ENCODE measurements around the gene HERC2.
"Not testable (repeated sequence)": the region's sequence is repeated elsewhere in the genome, so short reads cannot be mapped to it uniquely, and the experiment has no call there.

The HERC2 gene

DNA sequence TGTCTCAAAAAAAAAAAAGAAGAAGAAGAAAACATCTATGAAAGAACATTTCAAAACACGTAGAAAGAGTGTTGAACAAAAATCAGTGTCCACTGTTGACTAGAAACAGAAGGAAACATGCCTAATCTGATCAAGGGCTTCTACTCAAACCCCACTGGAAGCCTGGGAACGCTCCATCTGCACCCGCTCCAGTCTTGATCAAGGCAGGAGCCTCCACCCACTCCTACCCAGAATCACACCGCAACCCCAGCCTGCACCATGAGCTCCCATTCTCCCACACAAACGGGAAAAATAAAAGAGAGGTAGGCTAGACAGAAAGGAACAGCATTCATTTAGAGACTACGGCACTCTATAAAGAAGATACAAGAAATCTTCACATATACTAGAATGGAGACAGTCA lies 181.9 kb downstream of the HERC2 start:
- H3K9me3 Mint-ChIP-seq: no peaks in the 10 kb centered on the region
- H3K27ac Mint-ChIP-seq: peak overlapping the region in 1 of 2 donors; percentile 42
- no peak for ATAC-seq
- no peaks in the 10 kb centered on the region for H3K27me3 Mint-ChIP-seq
- DNase-seq: no peak
- H3K4me1 Mint-ChIP-seq: peaks cover 9% of the 10 kb centered on the region
- no peak overlapping the region for H3K4me3 Mint-ChIP-seq

DNA sequence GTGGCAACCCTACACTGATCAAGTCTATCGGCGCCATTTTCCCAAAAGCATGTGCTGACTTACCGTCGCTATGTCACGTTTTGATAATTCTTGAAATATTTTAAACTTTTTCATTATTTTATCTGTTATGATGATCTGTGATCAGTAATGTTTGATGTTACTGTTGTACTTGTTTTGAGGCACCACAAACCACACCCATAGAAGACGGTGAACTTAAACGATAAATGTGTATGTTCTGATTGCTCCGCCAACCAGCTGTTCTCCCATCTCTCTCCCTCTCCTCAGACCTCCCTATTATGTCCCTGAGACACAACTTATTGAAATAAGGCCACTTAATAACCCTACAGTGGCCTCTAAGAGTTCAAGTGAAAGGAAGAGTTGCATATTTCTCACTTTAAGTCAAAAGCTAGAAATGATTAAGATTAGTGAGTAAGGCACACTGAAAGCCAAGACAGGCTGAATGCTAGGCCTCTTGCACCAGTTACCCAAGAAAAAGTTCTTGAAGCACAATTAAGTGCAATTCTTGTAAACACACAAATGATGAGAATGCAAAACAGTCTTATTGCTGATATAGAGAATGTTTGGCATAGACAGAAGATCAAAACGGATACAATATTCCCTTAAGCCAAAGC lies 184.5 kb downstream of the HERC2 start:
- not testable (repeated sequence) for H3K27ac Mint-ChIP-seq, H3K4me3 Mint-ChIP-seq, ATAC-seq, H3K4me1 Mint-ChIP-seq, H3K27me3 Mint-ChIP-seq, DNase-seq, H3K9me3 Mint-ChIP-seq

DNA sequence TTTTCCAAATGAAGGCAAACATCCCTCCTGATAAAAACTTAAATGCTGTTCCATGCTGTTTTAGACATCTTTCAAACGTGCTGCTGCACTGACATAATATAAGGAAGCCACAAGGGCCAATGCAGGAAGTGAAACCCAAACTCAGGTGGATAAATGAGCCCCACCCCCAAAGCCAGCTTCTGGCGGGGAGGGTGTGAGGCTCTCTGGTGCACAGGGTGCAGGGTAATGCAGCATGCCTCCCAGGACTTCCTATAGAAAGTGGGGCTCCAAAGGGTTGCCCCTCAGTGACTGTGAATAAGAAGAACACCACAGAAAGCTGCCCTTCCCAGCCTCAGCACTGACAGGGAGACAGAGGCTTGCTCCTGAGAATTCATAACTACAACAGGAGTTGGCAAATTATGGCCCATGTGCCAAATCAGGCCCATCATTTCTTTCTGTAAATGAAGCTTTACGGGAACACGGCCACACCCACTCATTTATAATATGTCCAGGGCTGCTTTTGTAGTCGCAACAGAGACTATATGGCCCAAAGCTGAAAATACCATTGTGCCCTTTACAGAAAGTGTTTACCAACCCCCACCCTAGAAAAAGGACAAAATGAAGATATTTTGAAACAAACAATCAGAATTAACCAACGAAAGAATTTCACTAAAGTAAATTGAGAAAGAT lies 185.6 kb downstream of the HERC2 start:
- not testable (repeated sequence) for DNase-seq, H3K9me3 Mint-ChIP-seq, H3K4me1 Mint-ChIP-seq, H3K27me3 Mint-ChIP-seq, H3K27ac Mint-ChIP-seq, H3K4me3 Mint-ChIP-seq
- peak; percentile 88 for ATAC-seq

DNA sequence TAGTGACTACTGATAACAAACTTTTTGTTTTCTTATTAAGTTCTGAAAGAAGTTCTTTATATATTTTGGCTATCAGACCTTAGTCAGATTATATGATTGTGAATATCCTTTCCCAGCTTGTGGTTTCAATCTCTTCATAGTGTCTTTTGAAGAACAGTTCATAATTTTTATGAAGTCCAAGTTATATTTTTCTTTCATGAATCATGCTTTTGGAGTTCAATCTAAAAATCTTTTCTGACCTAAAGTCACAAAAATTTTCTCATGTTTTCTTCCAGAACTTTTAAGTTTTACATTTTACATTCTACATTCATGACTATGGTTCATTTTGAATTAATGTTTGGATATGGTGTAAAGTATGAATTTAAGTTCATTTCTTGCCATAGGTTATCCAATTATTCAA lies 188.7 kb downstream of the HERC2 start:
- no peak overlapping the region for H3K27ac Mint-ChIP-seq
- H3K9me3 Mint-ChIP-seq: no peaks in the 10 kb centered on the region

DNA sequence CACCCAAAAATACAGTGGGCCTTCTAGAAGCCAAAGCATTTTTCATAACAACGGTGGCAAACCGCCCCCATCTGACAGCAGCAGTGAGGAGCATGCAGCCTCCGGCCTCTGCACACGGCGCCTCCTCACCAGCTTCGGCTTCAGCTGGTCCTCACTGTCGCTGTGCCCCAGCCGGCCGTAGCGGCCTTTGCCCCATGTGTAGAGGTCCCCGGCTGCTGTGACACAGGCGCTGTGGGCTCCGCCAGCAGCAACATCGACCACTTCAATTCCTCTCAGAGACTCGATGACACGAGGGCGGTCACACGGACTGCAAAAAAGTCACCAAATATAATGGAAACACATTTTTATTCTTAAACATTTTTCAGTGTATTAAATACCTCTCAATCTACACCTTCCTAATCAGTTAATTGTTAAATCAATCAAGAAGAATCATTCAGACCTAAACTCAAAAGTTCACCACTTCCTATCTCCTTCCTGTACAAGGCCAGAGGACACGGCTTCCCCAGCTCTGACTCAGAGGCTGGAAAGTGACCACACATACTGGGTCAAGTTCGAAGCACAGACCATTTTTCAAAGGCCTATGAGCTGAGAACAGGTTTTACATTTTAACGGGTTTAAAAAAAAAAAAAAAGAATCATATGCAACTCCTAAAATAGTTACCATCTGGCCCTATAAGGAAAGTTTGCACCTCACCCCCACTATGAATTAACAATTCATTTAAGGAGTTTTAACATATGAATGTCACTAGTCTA lies 189.3 kb downstream of the HERC2 start:
- Mint-ChIP-seq H3K9me3 (no peaks in the 10 kb centered on the region), H3K27me3 (no peaks in the 10 kb centered on the region), H3K4me3 (no peak overlapping the region), H3K27ac (no peak overlapping the region), H3K4me1 (peaks cover 9% of the 10 kb centered on the region)
- no peak for ATAC-seq
- DNase-seq: no peak

More for the DNA sequence above, 188.7 kb downstream of the HERC2 start:
- Mint-ChIP-seq H3K4me3 (no peak overlapping the region), H3K4me1 (peaks cover 9% of the 10 kb centered on the region), H3K27me3 (no peaks in the 10 kb centered on the region)
- DNase-seq: no peak
- no peak for ATAC-seq

DNA sequence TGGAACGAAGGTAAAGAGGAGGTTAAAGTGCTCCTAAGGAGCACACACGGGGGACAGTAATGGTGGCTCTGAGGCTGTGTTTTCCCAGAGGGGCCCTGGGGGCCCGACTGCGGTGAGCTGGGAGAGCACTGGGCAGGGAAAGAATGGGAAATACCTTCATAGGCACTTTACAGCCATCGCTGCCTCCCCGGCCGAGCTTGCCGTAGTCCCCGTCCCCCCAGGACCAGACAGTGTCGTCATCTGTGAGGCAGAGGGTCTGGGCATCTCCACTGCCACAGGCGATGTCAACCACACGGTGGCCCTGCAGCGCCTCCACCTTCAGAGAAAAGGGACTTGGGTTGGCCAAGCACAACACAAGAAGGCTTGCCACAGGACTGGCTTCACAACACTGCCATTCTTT lies 190.0 kb downstream of the HERC2 start:
- Mint-ChIP-seq H3K4me1 (peaks cover 6% of the 10 kb centered on the region), H3K4me3 (no peak overlapping the region), H3K27me3 (no peaks in the 10 kb centered on the region), H3K9me3 (no peaks in the 10 kb centered on the region), H3K27ac (no peak overlapping the region)
- no peak for ATAC-seq
- DNase-seq: no peak

DNA sequence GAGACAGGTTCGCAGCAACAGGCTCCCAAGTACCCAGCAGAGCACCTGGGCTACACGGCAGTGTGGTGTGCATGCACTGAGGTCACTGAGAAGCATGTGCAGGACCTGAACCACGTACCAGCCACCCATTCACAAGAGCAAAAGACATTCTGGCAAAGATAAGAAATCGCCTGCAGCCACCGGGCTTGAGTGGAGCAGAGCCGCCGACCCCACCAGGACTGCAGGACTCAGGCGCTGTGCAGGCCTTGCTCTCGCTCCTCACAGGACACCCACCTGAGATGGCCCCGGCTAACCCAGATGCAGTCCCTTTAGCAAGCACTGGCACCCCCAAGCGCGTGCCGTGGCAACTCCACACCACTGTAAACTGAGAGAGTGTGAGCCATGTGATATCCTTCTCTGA lies 190.6 kb downstream of the HERC2 start:
- no peaks in the 10 kb centered on the region for H3K27me3 Mint-ChIP-seq
- no peak overlapping the region for H3K27ac Mint-ChIP-seq
- peaks cover under 1% of the 10 kb centered on the region for H3K4me1 Mint-ChIP-seq
- no peak overlapping the region for H3K4me3 Mint-ChIP-seq
- no peaks in the 10 kb centered on the region for H3K9me3 Mint-ChIP-seq
- DNase-seq: no peak
- no peak for ATAC-seq

DNA sequence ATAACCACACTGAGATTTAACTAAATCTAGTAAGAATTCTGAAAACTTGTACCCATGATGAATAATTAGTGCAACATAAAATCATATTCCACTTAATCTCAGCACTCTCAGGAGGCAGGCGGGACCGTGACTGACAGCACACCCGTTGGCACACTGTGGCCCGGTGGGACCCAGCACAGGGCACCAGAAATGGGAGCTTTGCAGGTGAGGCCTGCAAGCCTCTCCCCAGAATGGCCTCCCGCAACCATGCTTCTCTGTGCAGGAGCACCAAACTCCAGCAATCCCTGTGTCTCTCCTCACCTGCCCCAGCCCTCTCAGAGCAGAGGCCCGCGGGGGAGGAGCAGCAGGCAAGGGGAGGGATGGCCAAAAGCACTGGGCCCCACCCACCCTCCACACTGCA lies 191.3 kb downstream of the HERC2 start:
- no peaks in the 10 kb centered on the region for H3K27me3 Mint-ChIP-seq
- H3K27ac Mint-ChIP-seq: no peak overlapping the region
- DNase-seq (no peak), ATAC-seq (no peak)
- H3K9me3 Mint-ChIP-seq: no peaks in the 10 kb centered on the region
- H3K4me1 Mint-ChIP-seq: no peaks in the 10 kb centered on the region
- no peak overlapping the region for H3K4me3 Mint-ChIP-seq

DNA sequence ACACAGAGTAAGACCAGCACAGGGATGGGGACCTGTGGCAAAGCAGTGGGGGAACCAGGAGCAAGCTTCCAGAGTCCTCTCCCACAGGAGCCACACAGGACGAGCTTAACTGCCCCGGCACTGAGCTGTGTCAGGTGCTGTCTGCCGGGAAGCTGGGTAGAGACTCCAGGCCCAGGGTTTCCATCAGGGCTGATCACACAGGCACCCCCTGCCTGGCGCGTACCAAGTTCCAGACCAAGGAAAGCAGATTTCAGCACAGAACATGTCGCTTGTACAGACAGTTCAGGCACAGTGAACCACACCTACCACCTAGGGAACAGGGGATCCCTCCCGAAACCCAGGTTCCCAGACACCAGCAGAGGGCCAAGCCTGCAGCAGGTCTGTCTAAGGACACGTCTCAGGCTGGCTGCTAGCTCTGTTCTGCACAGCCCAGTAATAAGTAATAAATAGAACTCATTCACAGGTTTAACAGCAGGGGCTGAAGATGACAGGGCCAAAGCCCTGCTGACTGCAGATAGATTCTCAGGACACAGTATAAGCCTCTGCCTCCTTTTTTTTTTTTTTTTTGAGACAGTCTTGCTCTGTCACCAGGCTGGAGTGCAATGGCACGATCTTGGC lies 192.6 kb downstream of the HERC2 start:
- DNase-seq: no peak
- Mint-ChIP-seq H3K27me3 (no peaks in the 10 kb centered on the region), H3K4me3 (no peak overlapping the region), H3K9me3 (no peaks in the 10 kb centered on the region), H3K27ac (peak overlapping the region in 1 of 2 donors; percentile 67), H3K4me1 (no peaks in the 10 kb centered on the region)
- ATAC-seq: no peak

DNA sequence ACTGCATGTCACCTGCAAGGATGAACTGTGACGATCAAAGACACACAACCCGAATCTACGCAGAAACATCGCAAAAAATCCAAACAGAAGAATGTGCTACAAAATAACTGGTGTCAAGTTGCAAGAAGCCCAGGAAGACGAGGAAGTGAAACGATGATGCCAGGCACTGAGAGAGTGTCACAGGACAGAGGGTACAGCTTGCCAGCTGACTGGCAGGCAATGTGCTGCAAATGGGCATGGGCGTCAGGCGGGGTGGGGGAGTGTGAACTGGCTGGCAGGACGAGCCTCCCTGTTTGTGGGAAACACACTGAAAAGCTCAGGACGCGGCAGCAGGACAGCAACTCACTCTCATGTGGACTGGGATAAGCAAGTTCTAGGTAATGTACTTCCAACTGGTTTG lies 193.9 kb downstream of the HERC2 start:
- DNase-seq (no peak), ATAC-seq (no peak)
- Mint-ChIP-seq H3K9me3 (no peaks in the 10 kb centered on the region), H3K27me3 (no peaks in the 10 kb centered on the region), H3K4me1 (no peaks in the 10 kb centered on the region), H3K27ac (no peak overlapping the region), H3K4me3 (no peak overlapping the region)

DNA sequence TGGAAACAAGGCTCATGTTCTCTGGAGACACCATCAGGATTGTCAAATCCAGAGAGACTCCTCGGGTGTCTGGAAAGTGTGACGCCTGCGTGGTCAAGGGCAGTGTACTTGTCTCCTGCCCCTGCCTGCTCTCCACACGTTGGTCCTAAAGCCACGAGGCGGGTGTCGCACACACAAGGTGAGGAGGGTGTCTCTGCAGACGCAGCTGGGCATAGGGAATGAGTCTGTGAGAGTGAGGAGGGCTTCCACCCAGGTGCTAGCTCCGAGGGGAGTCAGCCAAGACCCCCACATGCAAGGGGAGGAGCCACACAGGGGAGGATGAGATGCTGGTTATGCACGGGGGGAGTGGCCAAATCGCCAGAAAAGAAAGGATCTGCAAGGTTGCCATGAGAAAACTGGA lies 194.9 kb downstream of the HERC2 start:
- H3K27ac Mint-ChIP-seq: no peak overlapping the region
- no peak overlapping the region for H3K4me3 Mint-ChIP-seq
- no peak for ATAC-seq
- no peak for DNase-seq
- no peaks in the 10 kb centered on the region for H3K4me1 Mint-ChIP-seq
- no peaks in the 10 kb centered on the region for H3K9me3 Mint-ChIP-seq
- H3K27me3 Mint-ChIP-seq: no peaks in the 10 kb centered on the region

DNA sequence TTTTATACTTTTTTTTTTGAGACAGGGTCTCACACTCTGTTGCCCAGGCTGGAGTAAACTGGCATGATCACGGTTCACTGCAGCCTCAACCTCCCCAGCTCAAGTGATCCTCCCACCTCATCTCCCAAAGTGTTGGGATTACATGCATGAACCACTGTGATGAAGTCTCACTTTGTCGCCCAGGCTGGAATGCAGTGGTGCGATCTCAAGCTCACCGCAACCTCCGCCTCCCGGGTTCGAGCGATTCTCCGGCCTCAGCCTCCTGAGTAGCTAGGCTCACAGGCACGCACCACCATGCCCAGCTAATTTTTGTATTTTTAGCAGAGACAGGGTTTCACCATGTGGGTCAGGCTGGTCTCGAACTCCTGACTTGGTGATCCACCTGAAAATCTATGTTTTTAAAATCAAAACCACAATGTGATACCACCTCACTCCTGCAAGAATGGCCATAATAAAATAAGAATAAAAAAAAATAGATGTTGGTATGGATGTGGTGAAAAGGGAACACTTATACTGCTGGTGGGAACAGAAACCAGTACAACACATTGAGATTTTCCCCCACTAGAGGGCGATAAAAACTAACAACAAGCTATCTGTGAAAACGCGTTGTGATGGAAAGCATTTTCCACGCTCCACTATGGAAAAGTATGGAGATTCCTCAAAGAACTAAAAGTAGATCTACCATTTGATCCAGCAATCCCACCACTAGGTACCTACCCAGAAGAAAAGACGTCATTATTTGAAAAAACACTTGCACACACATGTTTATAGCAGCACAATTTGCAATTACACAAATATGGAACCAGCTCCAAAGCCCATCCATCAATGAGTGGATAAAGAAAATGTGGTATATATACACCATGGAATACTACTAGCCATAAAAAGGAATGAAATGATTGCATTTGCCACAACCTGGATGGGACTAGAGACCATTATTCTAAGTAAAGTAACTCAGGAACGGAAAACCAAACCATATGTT lies 196.0 kb downstream of the HERC2 start:
- no peaks in the 10 kb centered on the region for H3K9me3 Mint-ChIP-seq
- no peak for DNase-seq
- no peak overlapping the region for H3K27ac Mint-ChIP-seq
- no peaks in the 10 kb centered on the region for H3K27me3 Mint-ChIP-seq
- H3K4me1 Mint-ChIP-seq: no peaks in the 10 kb centered on the region
- no peak for ATAC-seq
- no peak overlapping the region for H3K4me3 Mint-ChIP-seq

DNA sequence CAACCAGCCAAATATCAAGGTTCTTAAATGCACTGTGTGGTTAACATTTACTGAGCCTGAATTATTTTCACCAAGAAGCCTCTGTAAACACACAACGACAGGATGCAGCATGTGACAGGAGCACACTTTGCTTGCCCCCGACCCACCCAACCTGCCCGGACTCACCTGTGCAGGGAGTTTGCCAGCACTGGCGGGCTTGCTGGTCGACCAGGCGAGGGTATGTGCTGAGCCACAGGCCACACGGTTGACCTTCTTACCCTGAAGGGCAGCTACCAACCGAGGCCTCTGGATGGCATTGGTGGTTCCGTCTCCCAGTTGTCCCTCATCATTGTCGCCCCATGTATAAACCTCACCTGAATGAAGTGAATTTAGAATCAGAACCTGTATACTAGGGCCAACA lies 197.1 kb downstream of the HERC2 start:
- ATAC-seq: no peak
- Mint-ChIP-seq H3K9me3 (no peaks in the 10 kb centered on the region), H3K4me1 (no peaks in the 10 kb centered on the region), H3K27me3 (no peaks in the 10 kb centered on the region), H3K4me3 (no peak overlapping the region), H3K27ac (peak overlapping the region in 1 of 2 donors; percentile 89)
- DNase-seq: no peak

DNA sequence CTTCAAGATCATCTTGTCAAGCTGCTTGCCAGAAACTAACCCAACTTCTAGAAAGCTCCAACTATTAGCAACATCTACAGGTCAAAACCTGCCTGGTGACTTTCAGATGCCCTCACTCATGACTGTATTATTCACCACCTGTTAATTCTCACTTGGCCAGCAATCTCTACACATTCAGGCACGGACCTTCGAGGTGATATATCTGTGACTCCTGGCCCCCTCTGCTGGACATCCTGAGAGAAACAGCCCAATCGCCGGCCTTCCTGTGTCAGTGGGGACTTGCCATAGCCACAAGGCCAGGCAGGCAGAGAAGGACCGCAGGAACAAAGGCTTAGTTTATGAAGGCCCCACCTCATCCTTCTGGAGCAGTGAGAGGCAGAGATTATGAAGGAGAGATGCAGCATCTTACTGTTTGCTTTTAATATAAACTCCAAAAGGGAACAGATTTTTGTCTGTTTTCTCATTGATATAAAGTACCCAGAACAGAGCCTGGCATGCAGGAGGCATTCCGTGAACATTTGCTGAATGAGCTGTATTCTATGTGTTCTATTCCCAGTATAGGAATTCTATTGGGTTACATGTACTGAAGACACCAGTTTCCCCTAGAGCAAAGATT lies 198.5 kb downstream of the HERC2 start:
- DNase-seq: peak; percentile 31 to 46
- H3K9me3 Mint-ChIP-seq: no peaks in the 10 kb centered on the region
- H3K4me3 Mint-ChIP-seq: no peak overlapping the region
- H3K27ac Mint-ChIP-seq: no peak overlapping the region
- no peaks in the 10 kb centered on the region for H3K4me1 Mint-ChIP-seq
- H3K27me3 Mint-ChIP-seq: no peaks in the 10 kb centered on the region
- peak; percentile 66 for ATAC-seq

All from stimulated activated naive CD8-positive, alpha-beta T cell treated with anti-CD3 and anti-CD28 coated beads, Interleukin-15, amount 100 ng/mL, for 72 hours (primary cell).